ENCODE data around the gene CNNM3. TPM values are rescaled to one million over a fixed set of nuclear protein-coding genes. Genes with fewer than 3 reads are reported as not detected.

The CNNM3 gene
- total RNA-seq, 1 experiment from 2014 or later, result 62.5 TPM

DNA sequence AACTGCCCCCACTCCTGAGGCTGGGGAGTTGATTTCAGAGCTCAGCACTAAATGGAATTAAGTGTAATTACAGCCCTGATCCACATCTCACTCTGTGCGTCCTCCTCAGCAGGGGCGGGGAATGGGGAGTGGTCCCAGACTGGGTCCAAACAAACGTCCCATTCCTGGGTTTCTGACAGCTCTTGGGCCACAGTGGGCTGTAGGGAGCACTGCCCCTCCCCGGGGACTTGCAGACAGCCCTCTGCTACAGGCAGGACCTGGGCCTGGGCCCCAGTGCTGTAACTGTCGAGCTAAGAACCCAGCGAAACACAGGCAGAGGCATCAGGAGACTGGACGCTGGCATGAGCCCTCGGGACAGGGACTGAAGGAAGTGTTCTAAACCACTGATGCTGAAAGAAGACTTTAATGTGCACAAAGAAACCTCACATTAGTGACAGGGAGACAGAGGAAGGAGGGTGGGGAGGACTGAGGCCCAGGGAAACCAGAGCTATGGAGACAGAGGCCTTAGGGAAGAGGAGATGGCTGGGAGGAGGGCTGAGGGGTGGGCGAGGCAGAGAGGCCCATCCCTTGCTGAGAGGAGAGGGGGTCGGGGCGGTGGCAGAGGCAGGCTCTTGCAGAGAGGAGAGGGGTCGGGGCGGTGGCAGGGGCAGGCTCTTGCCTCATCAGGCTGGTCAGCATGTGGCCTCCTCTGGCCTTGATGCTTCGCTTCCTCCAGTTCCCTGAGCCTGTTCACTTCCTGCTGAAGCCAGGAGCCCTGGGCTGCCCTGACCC lies 59.6 kb downstream of the CNNM3 start:
- Mint-ChIP-seq H3K9me3 (ENCODE audit: unreplicated experiment) (no peaks in the 10 kb centered on the region), H3K27ac (ENCODE audit: unreplicated experiment) (peak overlapping the region; percentile 21), H3K36me3 (ENCODE audit: insufficient read depth, unreplicated experiment) (no peaks in the 10 kb centered on the region), H3K4me1 (ENCODE audit: low read depth, unreplicated experiment) (peaks cover 7% of the 10 kb centered on the region), H3K27me3 (ENCODE audit: insufficient read depth, unreplicated experiment) (no peaks in the 10 kb centered on the region), H3K4me3 (ENCODE audit: unreplicated experiment) (no peak overlapping the region)
- intact Hi-C loops (cut with micrococcal nuclease; ENCODE audit: unreplicated experiment), result no loop called here
- no TSS peak for BruUV-seq (replicated peaks)
- DNase-seq, result no peak
- CTCF ChIA-PET, result interaction anchor here (0.6 kb wide), 2 partner anchors 25 to 115 kb away, joined by 6 to 7 read pairs; no protein-coding TSS in a partner anchor
- no peaks in the 10 kb centered on the region for H3K27me3 ChIP-seq (replicated peaks; ENCODE audit: control insufficient read depth, insufficient read depth, low read length)
- peaks cover 16% of the 10 kb centered on the region for H3K4me1 ChIP-seq
- POLR2A ChIA-PET, result no interaction called here
- H3K9me3 ChIP-seq, result no peaks in the 10 kb centered on the region
- H3K4me3 ChIP-seq (ENCODE audit: low read depth, low read length), result no peak overlapping the region
- no peaks in the 10 kb centered on the region for H3K36me3 ChIP-seq (ENCODE audit: control insufficient read depth, insufficient read depth, low read length)
- TF ChIP-seq CTCF (IDR thresholded peaks at IDR 0.05; ENCODE audit: insufficient read depth in 1 of 2, low read depth in 1 of 2, low read length in 1 of 2, severe bottlenecking in 1 of 2, unreplicated experiment in 1 of 2), result no peak

DNA sequence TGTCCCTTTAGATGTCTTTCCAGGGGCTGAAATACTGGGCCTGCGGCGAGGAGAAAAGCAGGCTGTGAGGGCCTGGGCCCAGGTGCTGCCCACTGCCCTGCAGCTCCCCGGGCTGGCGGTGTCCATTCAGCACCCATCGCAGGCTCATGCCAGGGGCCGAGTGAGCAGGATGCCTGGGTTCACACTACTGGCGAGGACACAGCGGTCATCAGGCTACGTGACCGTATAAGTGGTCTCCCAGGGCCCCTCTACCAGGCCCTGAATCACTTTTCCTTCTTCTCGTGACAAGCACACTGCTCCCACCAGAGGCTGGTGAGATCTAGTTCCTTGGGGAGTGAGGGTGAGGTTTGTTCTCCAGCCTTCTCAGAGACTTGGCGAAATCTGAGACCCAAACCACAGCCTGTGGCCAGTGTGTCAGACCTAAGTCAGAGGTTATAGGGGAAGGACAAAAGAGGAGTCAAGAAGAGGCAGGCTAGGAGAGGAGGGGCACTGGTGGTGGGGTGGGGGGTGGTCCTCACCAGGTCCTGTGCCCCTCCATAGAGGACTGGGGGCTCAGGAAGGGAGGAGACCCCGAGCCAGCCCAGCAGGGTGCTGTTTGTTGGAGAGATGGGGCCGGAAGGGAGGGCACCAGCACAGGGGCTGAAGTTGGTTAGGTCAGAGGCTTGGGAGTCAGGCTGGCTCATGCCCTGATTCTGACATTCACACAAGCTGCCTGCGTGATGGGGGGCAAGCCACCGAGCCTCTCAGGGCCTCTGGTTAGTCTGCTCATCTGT lies 60.4 kb downstream of the CNNM3 start:
- Mint-ChIP-seq H3K27ac (ENCODE audit: unreplicated experiment) (no peak overlapping the region), H3K4me3 (ENCODE audit: unreplicated experiment) (no peak overlapping the region), H3K27me3 (ENCODE audit: insufficient read depth, unreplicated experiment) (no peaks in the 10 kb centered on the region), H3K4me1 (ENCODE audit: low read depth, unreplicated experiment) (peaks cover 7% of the 10 kb centered on the region), H3K9me3 (ENCODE audit: unreplicated experiment) (no peaks in the 10 kb centered on the region), H3K36me3 (ENCODE audit: insufficient read depth, unreplicated experiment) (no peaks in the 10 kb centered on the region)
- H3K9me3 ChIP-seq, result no peaks in the 10 kb centered on the region
- CTCF ChIA-PET, result no interaction called here
- intact Hi-C loops (cut with micrococcal nuclease; ENCODE audit: unreplicated experiment), result no loop called here
- no peak overlapping the region for H3K4me3 ChIP-seq (ENCODE audit: low read depth, low read length)
- H3K36me3 ChIP-seq (ENCODE audit: control insufficient read depth, insufficient read depth, low read length), result no peaks in the 10 kb centered on the region
- DNase-seq, result no peak
- TF ChIP-seq CTCF (IDR thresholded peaks at IDR 0.05; ENCODE audit: insufficient read depth in 1 of 2, low read depth in 1 of 2, low read length in 1 of 2, severe bottlenecking in 1 of 2, unreplicated experiment in 1 of 2), result no peak
- no peaks in the 10 kb centered on the region for H3K27me3 ChIP-seq (replicated peaks; ENCODE audit: control insufficient read depth, insufficient read depth, low read length)
- POLR2A ChIA-PET, result no interaction called here
- BruUV-seq (replicated peaks), result no TSS peak
- H3K4me1 ChIP-seq, result peaks cover 16% of the 10 kb centered on the region

DNA sequence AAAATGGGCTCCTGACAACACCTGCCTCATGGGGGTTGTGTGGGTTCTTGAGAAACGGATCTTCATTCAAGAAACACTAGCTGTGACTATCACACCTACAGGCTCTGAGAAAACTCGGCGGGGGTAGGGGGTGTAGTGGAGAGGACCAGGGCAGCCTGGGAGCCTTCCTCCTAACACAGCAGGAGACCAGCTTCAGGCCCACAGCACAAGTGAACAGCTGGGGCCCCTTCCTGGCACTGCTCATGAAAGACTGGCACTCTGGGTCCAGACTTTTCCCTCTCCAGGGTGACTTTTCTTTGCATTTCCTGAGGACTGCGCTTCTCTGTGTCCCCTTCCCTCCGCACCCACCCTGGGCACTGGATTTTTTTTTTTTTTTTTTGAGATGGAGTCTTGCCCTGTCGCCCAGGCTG lies 61.0 kb downstream of the CNNM3 start:
- ChIA-PET CTCF (no interaction called here), POLR2A (no interaction called here)
- no TSS peak for BruUV-seq (replicated peaks)
- no peaks in the 10 kb centered on the region for H3K9me3 Mint-ChIP-seq (ENCODE audit: unreplicated experiment)
- H3K27me3 ChIP-seq (replicated peaks; ENCODE audit: control insufficient read depth, insufficient read depth, low read length), result no peaks in the 10 kb centered on the region
- H3K36me3 ChIP-seq (ENCODE audit: control insufficient read depth, insufficient read depth, low read length), result no peaks in the 10 kb centered on the region
- H3K9me3 ChIP-seq, result no peaks in the 10 kb centered on the region
- no peaks in the 10 kb centered on the region for H3K36me3 Mint-ChIP-seq (ENCODE audit: insufficient read depth, unreplicated experiment)
- no peak for TF ChIP-seq CTCF (IDR thresholded peaks at IDR 0.05; ENCODE audit: insufficient read depth in 1 of 2, low read depth in 1 of 2, low read length in 1 of 2, severe bottlenecking in 1 of 2, unreplicated experiment in 1 of 2)
- intact Hi-C loops (cut with micrococcal nuclease; ENCODE audit: unreplicated experiment), result no loop called here
- no peak overlapping the region for H3K27ac Mint-ChIP-seq (ENCODE audit: unreplicated experiment)
- H3K4me3 Mint-ChIP-seq (ENCODE audit: unreplicated experiment), result no peak overlapping the region
- H3K4me1 ChIP-seq, result peaks cover 16% of the 10 kb centered on the region
- no peak for DNase-seq
- H3K4me1 Mint-ChIP-seq (ENCODE audit: low read depth, unreplicated experiment), result peaks cover 7% of the 10 kb centered on the region
- no peak overlapping the region for H3K4me3 ChIP-seq (ENCODE audit: low read depth, low read length)
- H3K27me3 Mint-ChIP-seq (ENCODE audit: insufficient read depth, unreplicated experiment), result no peaks in the 10 kb centered on the region
